Activated naive CD8-positive, alpha-beta T cell treated with anti-CD3 and anti-CD28 coated beads, Interleukin-2, amount 50 U/mL, for 16 hours (primary cell): ENCODE data around the gene HYDIN.
"Not testable (repeated sequence)": the region's sequence is repeated elsewhere in the genome, so short reads cannot be mapped to it uniquely, and the experiment has no call there.

ENCODE experiments used
- DNase-seq: peaks from one replicate; pipeline ENCODE4 v3.0.0-alpha.2; 2020; ENCODE audit warnings: low read depth, low spot score

The HYDIN gene

GRCh38 chr16:71225145-71225544 is 5.4 kb downstream of the HYDIN start:
- DNase-seq: no peak

- no peak for DNase-seq
These were observed 12.1 kb downstream of the HYDIN start for GRCh38 chr16:71218306-71218963.

GRCh38 chr16:71217506-71217905 is 13.0 kb downstream of the HYDIN start:
- DNase-seq: no peak

GRCh38 chr16:71216714-71217113 is 13.8 kb downstream of the HYDIN start:
- DNase-seq: no peak

- no peak for DNase-seq
These were observed 15.7 kb downstream of the HYDIN start for GRCh38 chr16:71214746-71215381.

GRCh38 chr16:71205482-71206131 is 24.9 kb downstream of the HYDIN start:
- no peak for DNase-seq

- DNase-seq: no peak
These were observed 26.9 kb downstream of the HYDIN start for GRCh38 chr16:71203631-71204030.

GRCh38 chr16:71201556-71201955 is 29.0 kb downstream of the HYDIN start:
- DNase-seq: no peak

GRCh38 chr16:71201054-71201453 is 29.5 kb downstream of the HYDIN start:
- no peak for DNase-seq

GRCh38 chr16:71198408-71198807 is 32.1 kb downstream of the HYDIN start:
- no peak for DNase-seq

GRCh38 chr16:71192387-71192786 is 38.1 kb downstream of the HYDIN start:
- DNase-seq: no peak

- no peak for DNase-seq
These were observed 41.4 kb downstream of the HYDIN start for GRCh38 chr16:71188956-71189712.

- no peak for DNase-seq
These were observed 45.2 kb downstream of the HYDIN start for GRCh38 chr16:71185347-71185746.

- DNase-seq: no peak
These were observed 51.0 kb downstream of the HYDIN start for GRCh38 chr16:71179569-71179968.

GRCh38 chr16:71172481-71173207 is 57.9 kb downstream of the HYDIN start:
- no peak for DNase-seq

GRCh38 chr16:71161007-71161406 is 69.5 kb downstream of the HYDIN start:
- not testable (repeated sequence) for DNase-seq

- DNase-seq: not testable (repeated sequence)
These were observed 73.2 kb downstream of the HYDIN start for GRCh38 chr16:71157278-71157677.

- not testable (repeated sequence) for DNase-seq
These were observed 77.2 kb downstream of the HYDIN start for GRCh38 chr16:71153329-71153728.

- DNase-seq: not testable (repeated sequence)
These were observed 78.9 kb downstream of the HYDIN start for GRCh38 chr16:71151654-71152053.

GRCh38 chr16:71143246-71143645 is 87.3 kb downstream of the HYDIN start:
- not testable (repeated sequence) for DNase-seq

- not testable (repeated sequence) for DNase-seq
These were observed 120.0 kb downstream of the HYDIN start for GRCh38 chr16:71110565-71110964.
